Adrenal gland (tissue), 12 donors: Measurements from ENCODE around the gene TLE2. TPM values are rescaled to one million over a fixed set of nuclear protein-coding genes. Genes with fewer than 3 reads are reported as not detected.

Experiments
- DNase-seq, 7 donors: peaks; one replicate each; pipeline ENCODE4 v3.0.0-alpha.2; 2019 to 2020
- H3K27ac ChIP-seq, 5 donors: fragments of 200-600 bp; sonication (generic) in 4 of 5; 1 replicate in 3 of 5; 2 replicates in 2 of 5; pipeline versions ENCODE4 v1.5.1 to v1.8.0; 2016 to 2020; ENCODE audit warnings: mild to moderate bottlenecking in 1 of 5
- H3K27me3 ChIP-seq: fragments of 200-600 bp; 2 replicates; pipeline ENCODE4 v1.8.0; 2021
- H3K36me3 ChIP-seq, 2 donors: fragments of 200-600 bp; replicated peaks in 1 of 2; 1 replicate in 1 of 2; 2 replicates in 1 of 2; pipeline versions ENCODE4 v1.5.1 to v1.8.0; 2018 to 2022
- H3K4me1 ChIP-seq, 2 donors: fragments of 200-600 bp; replicated peaks in 1 of 2; 1 replicate in 1 of 2; 2 replicates in 1 of 2; pipeline versions ENCODE4 v1.5.1 to v1.8.0; 2018 to 2021
- H3K4me3 ChIP-seq, 4 donors: fragments of 200-600 bp; sonication (generic) in 3 of 4; one replicate each; pipeline ENCODE4 v1.5.1; 2016 to 2018
- H3K9me3 ChIP-seq, 3 donors: fragments of 200-600 bp; sonication (generic) in 1 of 3; replicated peaks in 1 of 3; 1 replicate in 2 of 3; 2 replicates in 1 of 3; pipeline versions ENCODE4 v1.5.1 to v1.8.0; 2016 to 2021
- POLR2A ChIP-seq, 2 donors: fragments of 450-650 bp; IDR thresholded peaks; one replicate each; pipeline ENCODE4 v1.6.1; 2017; ENCODE audit warnings: antibody characterized with exemption in 2 of 2, mild to moderate bottlenecking in 2 of 2, moderate library complexity in 1 of 2
- WGBS, 4 donors: extraction: QIAGEN DNeasy Blood & Tissue Kit in 2 of 4; methylation state at CpG; one replicate each; pipeline versions ENCODE4 v1.1.5 to v1.1.7; 2013 to 2017; 5-methylcytosine and 5-hydroxymethylcytosine counted together
- intact Hi-C, 2 donors: fragments of 100-400 bp; cut with DNase I; formaldehyde crosslinking; loops; one replicate each; pipeline versions ENCODE4 v1.14.1 to v1.15.0; 2022 to 2023
- polyA plus RNA-seq, 3 donors: library from polyadenylated mRNA; stranded (reverse); fragments of 200-250 nt in 2 of 3; fragments of 350-450 nt in 1 of 3; fragmentation: Illumina TruSeq in 1 of 3; extraction: RNeasy Lipid Tissue Mini Kit (QIAGEN cat#74804) in 1 of 3; gene quantifications; one replicate each; pipeline ENCODE4 v1.2.3, GENCODE V29; 2013 to 2014
- total RNA-seq, 9 donors: library from RNA; depleted of rRNA in 4 of 9; stranded (reverse); fragments of >200 nt in 4 of 9; fragments of 120-200 nt in 1 of 9; fragmentation: NEBNext Ultra II Directional in 1 of 9; extraction: Animal tissue kit (Norgen Biotek cat#: 25700) in 1 of 9; gene quantifications; one replicate each; pipeline versions ENCODE4 v1.1.0 to v1.2.4, GENCODE V29; 2013 to 2023
- TF ChIP-seq, protein P1 (sequence below), 6 experiments: fragments of 450-650 bp in 4 of 6; fragments of 200-600 bp in 2 of 6; sonication (generic) in 1 of 6; IDR thresholded peaks; 1 replicate in 5 of 6; 2 replicates in 1 of 6; pipeline versions ENCODE4 v1.5.1 to v1.8.0; 2016 to 2021; ENCODE audit warnings: antibody characterized with exemption in 6 of 6, mild to moderate bottlenecking in 2 of 6, moderate library complexity in 1 of 6
- donor health status: healthy with polysubstance abuse.
- donor health status: Bipolar disorder and iron deficiency.
- donor health status: DM: yes; HTN: yes; CAD: no.
- donor health status: DM: no; HTN: no; CAD: no.
- donor health status: DM: no; HTN: no; CAD: no.
- donor health status: DM: yes; HTN: yes; CAD: no.

The TLE2 gene
- total and polyA plus RNA-seq, 12 donors = 4.0 to 106 (median 57.2) TPM

DNA sequence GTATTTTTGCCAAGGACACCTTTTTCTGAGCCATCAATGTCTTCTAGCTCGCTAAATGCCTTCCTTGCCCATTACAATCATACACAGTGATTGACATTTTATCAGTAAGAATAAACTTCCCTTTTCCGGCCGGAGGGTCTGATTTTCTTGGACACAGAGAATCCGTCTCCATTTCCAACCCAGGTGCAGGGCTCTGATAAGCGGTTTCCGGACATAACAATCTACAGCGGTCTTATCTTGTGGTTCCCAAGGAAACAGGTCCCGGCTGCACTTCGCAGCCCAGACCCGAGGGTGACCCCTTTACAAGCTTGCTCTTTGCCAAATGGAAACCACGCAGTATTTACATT lies 79.2 kb downstream of the TLE2 start:
- Histone ChIP-seq H3K36me3 (no peaks in the 10 kb centered on the region), H3K4me3 (peak overlapping the region; percentile 52 to 93 (median 81)), H3K9me3 (no peaks in the 10 kb centered on the region), H3K4me1 (peaks cover 15 to 16% of the 10 kb centered on the region in 2 donors), H3K27ac (peak overlapping the region; percentile 90 to 97 (median 96)), H3K27me3 (no peaks in the 10 kb centered on the region)
- no peak for TF ChIP-seq POLR2A (IDR thresholded peaks at IDR 0.05)
- TF ChIP-seq, protein P1, sequence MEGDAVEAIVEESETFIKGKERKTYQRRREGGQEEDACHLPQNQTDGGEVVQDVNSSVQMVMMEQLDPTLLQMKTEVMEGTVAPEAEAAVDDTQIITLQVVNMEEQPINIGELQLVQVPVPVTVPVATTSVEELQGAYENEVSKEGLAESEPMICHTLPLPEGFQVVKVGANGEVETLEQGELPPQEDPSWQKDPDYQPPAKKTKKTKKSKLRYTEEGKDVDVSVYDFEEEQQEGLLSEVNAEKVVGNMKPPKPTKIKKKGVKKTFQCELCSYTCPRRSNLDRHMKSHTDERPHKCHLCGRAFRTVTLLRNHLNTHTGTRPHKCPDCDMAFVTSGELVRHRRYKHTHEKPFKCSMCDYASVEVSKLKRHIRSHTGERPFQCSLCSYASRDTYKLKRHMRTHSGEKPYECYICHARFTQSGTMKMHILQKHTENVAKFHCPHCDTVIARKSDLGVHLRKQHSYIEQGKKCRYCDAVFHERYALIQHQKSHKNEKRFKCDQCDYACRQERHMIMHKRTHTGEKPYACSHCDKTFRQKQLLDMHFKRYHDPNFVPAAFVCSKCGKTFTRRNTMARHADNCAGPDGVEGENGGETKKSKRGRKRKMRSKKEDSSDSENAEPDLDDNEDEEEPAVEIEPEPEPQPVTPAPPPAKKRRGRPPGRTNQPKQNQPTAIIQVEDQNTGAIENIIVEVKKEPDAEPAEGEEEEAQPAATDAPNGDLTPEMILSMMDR (IDR thresholded peaks at IDR 0.05) = no peak
- 0 to 4% (median 0%) methylated on average over 6 to 11 of the region's 11 CpGs for WGBS, 4 donors
- DNase-seq = peak; percentile 49 to 87 (median 68)
- intact Hi-C loops = loop anchor here (10.0 kb wide), 3 partner anchors 65 to 155 kb away; no protein-coding TSS in a partner anchor

Other genes starting within 250 kb of the TLE2 start
- gene SGTA, start 246.0 kb downstream of the TLE2 start, total RNA-seq = 10 to 100 TPM; 28.2 to 79.2 (median 54.2) TPM
- gene SGTA, start 246.0 kb downstream of the TLE2 start, polyA plus RNA-seq = 100 to 1,000 TPM in 1 of 3 donors, 10 to 100 TPM in 2; 30.3 to 104 (median 74.5) TPM
- 10 to 100 TPM; 33.0 to 77.3 (median 44.0) TPM for gene THOP1, start 243.8 kb downstream of the TLE2 start, total RNA-seq
- 100 to 1,000 TPM in 1 of 3 donors, 10 to 100 TPM in 2; 23.1 to 138 (median 63.0) TPM for gene THOP1, start 243.8 kb downstream of the TLE2 start, polyA plus RNA-seq
- gene ZNF554, start 209.4 kb downstream of the TLE2 start, total RNA-seq = 1 to 10 TPM; 1.6 to 6.4 (median 4.3) TPM
- 1 to 10 TPM; 2.7 to 6.9 (median 3.3) TPM for gene ZNF554, start 209.4 kb downstream of the TLE2 start, polyA plus RNA-seq
- gene ZNF555, start 187.8 kb downstream of the TLE2 start, total RNA-seq = 1 to 10 TPM; 2.5 to 7.2 (median 6.0) TPM
- gene ZNF555, start 187.8 kb downstream of the TLE2 start, polyA plus RNA-seq = 1 to 10 TPM; 1.9 to 5.7 (median 3.0) TPM
- under 1 TPM in 6 of 9 donors, not detected in 3; 0.06 to 0.45 (median 0.13) TPM for gene ZNF556, start 161.9 kb downstream of the TLE2 start, total RNA-seq
- under 1 TPM; 0.03 to 0.18 (median 0.08) TPM for gene ZNF556, start 161.9 kb downstream of the TLE2 start, polyA plus RNA-seq
- gene ZNF57, start 128.4 kb downstream of the TLE2 start, total RNA-seq = 1 to 10 TPM; 2.6 to 5.7 (median 3.5) TPM
- 1 to 10 TPM; 2.7 to 3.9 (median 3.4) TPM for gene ZNF57, start 128.4 kb downstream of the TLE2 start, polyA plus RNA-seq
- 10 to 100 TPM in 1 of 9 donors, 1 to 10 TPM in 8; 1.1 to 10.6 (median 3.9) TPM for gene ZNF77, start 84.3 kb downstream of the TLE2 start, total RNA-seq
- 1 to 10 TPM; 2.9 to 3.2 (median 3.1) TPM for gene ZNF77, start 84.3 kb downstream of the TLE2 start, polyA plus RNA-seq
- gene TLE6, start 51.7 kb downstream of the TLE2 start, total RNA-seq = 1 to 10 TPM in 6 of 9 donors, under 1 TPM in 3; 0.48 to 3.2 (median 1.8) TPM
- 10 to 100 TPM in 1 of 3 donors, 1 to 10 TPM in 2; 1.2 to 13.9 (median 6.3) TPM for gene TLE6, start 51.7 kb downstream of the TLE2 start, polyA plus RNA-seq
- 100 to 1,000 TPM; 167 to 968 (median 640) TPM for gene TLE5, start 33.2 kb upstream of the TLE2 start, total RNA-seq
- 1,000 to 10,000 TPM in 2 of 3 donors, 100 to 1,000 TPM in 1; 237 to 2,300 (median 1,557) TPM for gene TLE5, start 33.2 kb upstream of the TLE2 start, polyA plus RNA-seq
- 10 to 100 TPM; 11.5 to 84.3 (median 64.2) TPM for gene GNA11, start 65.1 kb upstream of the TLE2 start, total RNA-seq
- gene GNA11, start 65.1 kb upstream of the TLE2 start, polyA plus RNA-seq = 10 to 100 TPM; 20.6 to 38.3 (median 35.6) TPM
- gene GNA15, start 106.8 kb upstream of the TLE2 start, total RNA-seq = 10 to 100 TPM in 4 of 9 donors, 1 to 10 TPM in 4, under 1 TPM in 1; 0.61 to 16.3 (median 9.7) TPM
- gene GNA15, start 106.8 kb upstream of the TLE2 start, polyA plus RNA-seq = 1 to 10 TPM; 1.6 to 7.3 (median 5.8) TPM
- gene S1PR4, start 149.5 kb upstream of the TLE2 start, total RNA-seq = 1 to 10 TPM in 7 of 9 donors, under 1 TPM in 2; 0.78 to 5.5 (median 2.5) TPM
- 1 to 10 TPM in 2 of 3 donors, not detected in 1; 1.6 to 2.2 TPM for gene S1PR4, start 149.5 kb upstream of the TLE2 start, polyA plus RNA-seq
- gene NCLN, start 156.7 kb upstream of the TLE2 start, total RNA-seq = 100 to 1,000 TPM in 4 of 9 donors, 10 to 100 TPM in 5; 51.5 to 193 (median 94.4) TPM
- 100 to 1,000 TPM in 1 of 3 donors, 10 to 100 TPM in 2; 57.6 to 127 (median 93.6) TPM for gene NCLN, start 156.7 kb upstream of the TLE2 start, polyA plus RNA-seq
- gene CELF5, start 195.4 kb upstream of the TLE2 start, total RNA-seq = 1 to 10 TPM in 1 of 9 donors, under 1 TPM in 4, not detected in 4; 0.08 to 1.6 (median 0.61) TPM
- gene CELF5, start 195.4 kb upstream of the TLE2 start, polyA plus RNA-seq = under 1 TPM; 0.40 to 0.60 (median 0.56) TPM